ENCODE measurements around the gene RABL6.
"Not testable (repeated sequence)": the region's sequence is repeated elsewhere in the genome, so short reads cannot be mapped to it uniquely, and the experiment has no call there.

The RABL6 gene

DNA sequence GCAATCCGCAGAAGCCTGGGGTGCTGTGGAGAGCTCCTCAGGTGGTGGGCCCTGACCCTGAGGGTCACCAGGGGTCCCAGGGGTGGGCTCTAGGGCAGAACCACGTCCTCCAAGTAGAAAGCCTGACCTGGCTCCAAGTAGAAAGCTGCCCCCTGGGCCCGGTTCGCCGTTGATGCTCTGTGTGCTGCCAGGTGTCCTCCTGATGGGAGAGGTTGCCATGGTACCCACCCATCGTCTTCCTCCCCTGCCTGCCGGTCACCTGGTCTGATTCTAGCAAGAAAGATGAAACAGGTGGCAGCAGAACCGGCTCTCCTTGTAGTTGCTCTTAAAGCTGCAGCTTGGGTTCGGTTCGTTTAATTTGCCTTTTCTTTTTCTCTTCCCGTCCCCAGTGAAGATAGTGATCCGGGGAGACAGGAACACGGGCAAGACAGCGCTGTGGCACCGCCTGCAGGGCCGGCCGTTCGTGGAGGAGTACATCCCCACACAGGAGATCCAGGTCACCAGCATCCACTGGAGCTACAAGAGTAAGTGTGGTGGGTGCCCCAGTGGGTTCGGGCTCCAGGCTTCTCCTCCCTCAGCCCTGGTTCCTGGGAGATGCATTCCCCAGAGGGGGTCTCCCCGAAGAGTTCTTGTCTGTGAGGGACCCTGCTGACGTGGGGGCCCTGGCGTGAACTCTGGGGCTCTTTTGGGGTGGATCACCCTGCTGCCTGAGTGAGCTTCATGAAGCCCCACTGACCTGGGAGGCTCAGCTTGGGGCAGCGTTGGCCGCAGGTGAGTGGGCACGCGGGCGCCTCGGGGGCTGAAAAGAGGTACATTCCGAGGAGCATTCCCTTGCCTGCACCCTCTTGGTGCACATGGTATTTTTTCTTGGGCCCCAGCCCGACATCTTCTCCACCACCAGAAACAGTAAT lies 15.6 kb downstream of the RABL6 start:
- no peak for DNase-seq

DNA sequence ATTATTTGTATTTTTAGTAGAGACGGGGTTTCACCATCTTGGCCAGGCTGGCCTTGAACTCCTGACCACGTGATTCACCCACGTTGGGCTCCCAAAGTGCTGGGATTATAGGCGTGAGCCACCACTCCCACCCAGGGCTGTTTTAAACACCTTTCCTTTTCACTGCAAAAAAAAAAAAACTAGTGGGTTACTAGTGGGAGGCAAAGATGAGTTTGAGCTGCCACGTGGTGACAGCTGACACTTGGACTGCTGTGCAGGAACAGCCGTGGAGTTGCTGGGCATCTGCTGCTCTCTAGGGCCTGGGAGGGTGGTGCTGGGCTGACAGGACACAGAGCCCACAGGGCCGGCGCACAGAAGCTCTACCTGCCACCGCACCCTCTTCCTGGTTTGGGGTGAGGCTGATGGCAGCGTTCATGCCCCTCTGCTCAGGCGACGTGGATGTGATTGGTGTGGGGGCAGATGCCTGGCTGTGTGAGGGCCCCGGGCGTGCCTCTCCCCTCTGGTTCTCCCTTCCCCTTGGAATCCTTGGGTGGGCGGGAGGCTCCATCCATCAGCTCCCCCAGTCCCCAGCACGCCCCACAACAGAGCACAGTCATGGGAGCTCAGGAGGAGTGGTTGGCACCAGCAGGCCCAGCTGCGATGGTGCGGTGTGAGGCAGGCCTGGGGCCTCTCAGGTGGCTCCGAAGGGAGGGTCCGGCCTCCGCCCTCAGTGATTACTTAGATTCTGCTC lies 16.9 kb downstream of the RABL6 start:
- DNase-seq, result no peak

DNA sequence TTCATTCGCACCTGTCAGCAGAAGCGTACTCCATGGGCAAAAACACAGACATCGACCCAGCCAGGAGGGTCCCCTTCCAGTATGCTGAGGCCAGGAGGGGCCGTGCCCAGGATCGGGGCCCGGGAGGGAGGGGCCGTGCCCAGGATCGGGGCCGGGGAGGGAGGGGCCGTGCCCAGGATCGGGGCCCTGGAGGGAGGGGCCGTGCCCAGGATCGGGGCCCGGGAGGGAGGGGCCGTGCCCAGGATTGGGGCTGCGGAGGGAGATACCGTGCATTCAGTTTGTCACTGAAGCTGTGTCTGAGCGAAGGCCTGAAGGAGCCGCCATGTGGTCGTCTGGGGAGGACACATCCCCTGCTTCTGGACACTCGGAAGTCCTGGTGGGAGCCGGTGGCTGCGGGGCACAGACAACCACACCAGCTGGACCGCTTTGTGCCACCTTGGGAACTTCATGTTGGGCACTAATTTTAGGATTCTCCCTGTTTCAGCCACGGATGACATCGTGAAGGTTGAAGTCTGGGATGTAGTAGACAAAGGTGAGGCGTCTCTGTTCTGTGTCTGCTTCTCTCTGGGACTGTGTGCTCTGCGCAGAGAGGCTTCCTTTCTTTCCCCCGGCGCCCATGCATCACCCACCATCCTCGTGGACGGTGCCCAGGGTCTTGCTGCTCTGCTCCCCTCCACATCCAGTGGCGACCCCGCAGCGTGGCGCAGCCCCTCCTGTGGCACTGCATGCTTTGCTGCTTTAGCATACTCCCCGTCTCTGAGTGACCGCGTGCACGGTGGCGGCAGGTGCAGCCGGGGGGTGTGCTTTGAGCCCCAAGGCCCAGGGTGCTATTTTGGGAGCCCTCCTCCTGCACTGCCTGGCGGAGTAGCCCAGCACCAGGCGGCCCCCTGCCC lies 17.8 kb downstream of the RABL6 start:
- no peak for DNase-seq

DNA sequence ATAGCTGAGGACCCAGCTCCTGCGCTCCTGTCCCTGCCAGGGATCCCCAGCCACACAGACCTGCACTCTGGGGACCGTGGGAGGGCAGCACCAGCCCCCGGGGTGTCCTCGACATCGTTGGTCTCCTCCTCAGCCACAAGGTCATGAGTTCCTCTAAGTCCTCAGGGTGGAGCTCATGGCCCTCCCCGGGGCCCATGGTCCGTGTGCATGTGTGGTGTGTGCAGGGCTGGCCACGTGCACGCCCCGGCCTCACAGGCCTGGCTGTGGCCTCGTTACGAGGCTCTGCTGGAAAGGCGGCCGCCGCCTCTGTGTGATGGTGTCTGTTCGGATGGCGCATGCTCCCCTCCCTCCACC lies 18.4 kb downstream of the RABL6 start:
- no peak for DNase-seq

DNA sequence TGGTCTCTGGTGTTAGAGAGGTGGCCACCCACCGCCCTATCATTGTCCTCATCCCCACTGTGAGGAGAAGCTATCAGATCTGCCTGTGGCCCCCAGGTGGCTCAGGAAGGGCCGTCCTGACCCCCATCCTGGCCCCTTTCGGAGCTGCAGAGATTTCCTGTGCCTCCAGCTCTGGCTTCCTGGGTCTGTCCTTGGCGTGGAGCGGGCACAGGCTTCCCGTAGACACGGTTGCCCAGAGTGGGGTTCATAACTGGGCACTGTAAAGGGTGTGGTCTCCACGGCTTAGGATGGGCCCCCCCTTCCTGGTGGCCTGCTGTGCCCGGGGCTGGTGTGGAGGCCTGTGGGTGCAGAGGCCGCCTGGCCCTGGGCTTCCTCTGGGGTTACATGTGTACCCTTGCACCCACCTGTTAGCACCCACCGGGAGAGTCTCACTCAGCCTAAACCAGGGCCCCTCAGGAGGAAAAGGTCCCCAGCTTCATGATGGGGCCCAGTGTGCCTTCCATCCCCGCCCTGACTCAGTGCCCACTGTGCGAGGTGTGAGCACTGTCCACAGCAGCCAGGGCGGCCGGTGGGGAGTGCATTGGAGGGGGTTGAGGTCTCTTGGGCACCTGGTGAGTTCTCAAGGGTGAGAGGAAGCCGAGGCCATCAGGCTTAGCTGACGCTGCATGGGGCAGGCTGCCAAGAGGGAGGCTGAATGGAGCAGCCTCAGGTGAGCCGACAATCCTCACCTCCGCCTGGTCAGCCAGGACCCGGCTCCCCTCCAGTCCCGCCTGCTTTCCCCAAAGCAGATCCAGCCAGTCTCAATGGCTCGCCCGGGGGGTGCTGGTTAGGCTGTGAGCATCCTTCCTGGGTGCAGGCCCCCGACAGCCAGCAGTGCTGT lies 19.2 kb downstream of the RABL6 start:
- no peak for DNase-seq

DNA sequence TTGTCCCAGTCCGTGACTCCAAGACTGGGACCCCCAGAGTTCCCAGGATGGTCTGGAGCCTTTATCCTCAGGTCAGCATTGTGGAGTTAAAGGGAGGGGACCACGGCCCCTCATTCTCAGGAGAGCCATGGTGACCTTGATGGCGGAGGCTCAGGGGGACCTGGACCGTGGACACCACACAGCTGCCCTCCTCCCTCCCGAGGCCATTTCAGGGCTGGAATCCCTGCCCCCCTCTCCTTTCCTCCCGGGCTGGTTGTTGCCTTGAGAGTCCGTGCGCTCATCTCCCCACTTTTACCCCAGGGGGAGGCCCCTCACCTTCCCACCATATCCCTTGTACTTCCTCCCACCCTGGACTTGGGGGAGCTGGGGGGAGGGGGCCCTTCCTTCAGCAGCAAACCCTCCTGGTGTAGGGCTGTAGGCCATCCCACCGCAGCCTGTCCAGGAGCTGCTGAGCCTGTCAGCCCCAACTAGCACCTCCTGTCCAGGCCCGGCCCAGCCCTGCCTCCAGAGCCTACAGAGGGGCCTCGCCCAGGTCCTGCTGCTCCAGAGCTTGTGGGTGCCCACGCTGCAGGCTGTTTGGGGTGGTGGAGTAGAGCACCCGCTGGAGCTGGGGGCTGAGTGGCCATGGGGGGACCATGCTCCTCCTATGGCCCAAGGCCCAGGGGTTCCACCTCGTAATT lies 20.2 kb downstream of the RABL6 start:
- no peak for DNase-seq

DNA sequence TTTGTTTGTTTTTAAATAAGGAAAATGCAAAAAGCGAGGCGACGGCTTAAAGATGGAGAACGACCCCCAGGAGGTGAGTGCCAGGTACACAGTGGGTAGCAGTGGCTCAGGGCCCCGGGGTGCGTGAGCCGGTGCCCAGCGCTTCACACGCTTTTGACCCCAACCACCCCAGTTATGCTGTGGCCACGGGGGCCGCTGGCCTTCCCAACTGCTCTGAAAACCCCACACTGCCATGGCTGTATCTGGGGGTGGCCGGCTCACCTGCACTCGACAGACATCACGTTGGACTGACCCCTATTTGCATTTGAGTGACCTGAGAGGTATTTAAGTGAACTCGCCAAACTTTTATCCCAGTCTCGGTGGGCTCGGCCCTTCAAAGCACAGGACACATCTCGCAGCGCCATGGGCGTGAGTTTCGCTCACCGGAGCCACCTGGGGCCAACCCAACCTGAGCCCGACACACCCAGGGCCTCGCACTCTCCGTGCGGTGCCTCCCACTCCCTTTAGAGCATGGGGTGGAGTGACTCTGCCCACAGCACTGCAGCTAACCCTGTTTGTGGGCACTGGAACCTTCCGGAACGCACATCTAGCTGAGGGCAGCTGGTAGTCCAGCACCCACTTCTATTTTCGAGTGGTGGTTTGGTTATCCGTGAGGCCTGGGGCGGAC lies 20.9 kb downstream of the RABL6 start:
- DNase-seq, result no peak

DNA sequence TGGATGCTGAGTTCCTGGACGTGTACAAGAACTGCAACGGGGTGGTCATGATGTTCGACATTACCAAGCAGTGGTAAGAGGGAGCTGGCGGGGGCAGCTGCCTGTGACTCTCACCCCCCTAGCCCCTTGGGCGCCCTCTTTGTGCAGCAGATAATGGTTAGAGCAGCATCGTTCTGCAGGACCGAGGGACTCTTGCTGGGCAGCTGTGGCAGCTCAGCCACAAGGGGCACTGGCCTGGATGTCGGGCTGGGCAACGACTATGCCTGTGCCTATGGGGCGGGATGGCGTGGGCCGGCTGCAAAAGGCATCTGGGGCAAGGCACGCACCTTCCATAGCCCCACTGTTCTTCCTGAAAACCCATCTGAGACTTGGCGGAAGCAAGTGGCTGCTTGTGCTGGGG lies 21.7 kb downstream of the RABL6 start:
- no peak for DNase-seq

DNA sequence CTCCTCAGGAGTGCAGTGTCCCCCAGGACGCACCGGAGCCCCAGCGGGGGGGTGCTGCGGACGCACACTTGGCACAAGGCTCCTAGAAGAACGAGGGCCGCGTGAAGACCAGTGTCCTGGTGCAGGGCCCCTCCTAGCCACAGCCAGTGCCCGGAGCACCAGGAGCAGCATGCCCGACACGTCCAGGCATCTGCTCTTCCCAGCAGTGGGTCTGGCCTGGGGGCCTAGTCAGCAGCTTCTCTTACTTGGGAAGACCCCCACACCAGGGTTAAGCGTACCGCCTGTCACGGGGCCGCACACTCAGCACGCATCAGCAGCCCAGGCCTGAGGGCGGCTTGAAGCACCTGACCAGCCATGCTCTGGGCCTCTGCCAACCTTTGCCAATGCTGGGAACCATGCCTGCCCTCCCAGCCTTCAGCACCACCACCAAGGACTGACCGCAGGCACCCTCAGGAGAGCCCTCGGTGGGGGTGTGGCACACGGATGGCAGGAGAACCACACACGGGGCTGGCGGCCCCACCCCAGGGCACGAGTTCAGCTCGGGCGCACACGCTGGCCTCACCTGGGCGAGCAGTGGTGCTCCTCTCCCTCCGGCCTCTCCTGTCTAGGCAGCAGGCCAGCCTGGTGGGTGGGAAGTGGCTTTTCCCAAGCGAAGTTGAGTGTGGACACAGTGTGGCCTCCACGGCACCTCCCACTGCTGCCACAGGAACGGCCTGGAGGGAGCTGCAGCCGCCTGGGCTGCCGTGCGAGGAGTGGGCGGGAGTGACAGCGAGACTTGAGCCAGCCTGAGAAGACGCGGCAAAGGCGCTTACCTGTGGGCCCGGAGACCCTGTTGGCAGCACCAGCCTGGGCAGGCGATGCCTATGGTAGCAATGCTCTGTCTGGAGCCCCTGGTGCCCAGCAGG lies 22.5 kb downstream of the RABL6 start:
- DNase-seq, result no peak

DNA sequence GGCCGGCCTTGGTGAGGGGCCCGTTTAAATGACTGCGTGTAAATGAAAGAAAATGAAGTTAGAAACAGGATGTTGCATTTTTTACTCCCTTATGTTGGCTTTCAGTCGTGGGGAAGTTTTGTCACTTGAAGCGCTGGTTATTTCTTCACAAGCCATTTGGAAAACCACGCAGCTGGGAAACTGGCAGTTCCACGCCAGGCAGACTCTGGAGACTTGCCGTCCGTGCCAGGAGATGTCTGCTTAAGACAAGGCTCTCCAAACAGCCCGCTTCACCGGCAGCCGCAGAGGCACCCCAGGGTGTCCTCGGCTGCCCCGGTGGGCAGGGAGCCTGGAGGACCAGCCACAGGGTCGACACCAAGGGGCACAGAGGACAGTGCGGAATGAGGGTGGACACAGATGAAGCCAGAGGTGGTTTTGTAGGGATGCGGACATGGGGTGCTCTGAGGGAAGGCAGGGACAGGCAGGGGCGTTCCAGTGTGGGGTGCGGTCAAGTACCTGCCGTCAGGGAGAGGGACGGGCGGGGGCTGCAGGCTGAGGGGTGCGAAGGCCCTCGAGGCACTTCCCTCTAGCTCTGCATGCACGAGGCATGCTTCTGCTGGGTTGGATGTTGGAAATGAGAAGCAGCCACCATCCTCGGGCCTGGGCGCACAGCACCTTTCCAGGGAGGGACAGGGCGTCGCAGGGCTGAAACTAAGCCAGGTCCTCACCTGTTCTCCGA lies 23.4 kb downstream of the RABL6 start:
- no peak for DNase-seq

DNA sequence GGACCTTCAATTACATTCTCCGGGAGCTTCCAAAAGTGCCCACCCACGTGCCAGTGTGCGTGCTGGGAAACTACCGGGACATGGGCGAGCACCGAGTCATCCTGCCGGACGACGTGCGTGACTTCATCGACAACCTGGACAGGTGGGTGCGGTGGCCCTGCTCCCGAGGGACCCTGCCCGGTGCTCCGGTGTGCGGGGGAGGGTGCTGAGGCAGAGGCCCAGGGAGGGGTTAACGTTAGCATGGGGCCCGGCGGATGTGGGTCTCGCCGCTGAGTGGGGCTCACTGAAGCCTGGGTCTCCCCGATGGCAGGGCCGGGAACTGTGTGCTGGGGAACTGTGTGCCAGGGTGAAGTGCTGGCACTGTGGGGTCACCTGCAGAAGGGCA lies 24.0 kb downstream of the RABL6 start:
- DNase-seq, result no peak

DNA sequence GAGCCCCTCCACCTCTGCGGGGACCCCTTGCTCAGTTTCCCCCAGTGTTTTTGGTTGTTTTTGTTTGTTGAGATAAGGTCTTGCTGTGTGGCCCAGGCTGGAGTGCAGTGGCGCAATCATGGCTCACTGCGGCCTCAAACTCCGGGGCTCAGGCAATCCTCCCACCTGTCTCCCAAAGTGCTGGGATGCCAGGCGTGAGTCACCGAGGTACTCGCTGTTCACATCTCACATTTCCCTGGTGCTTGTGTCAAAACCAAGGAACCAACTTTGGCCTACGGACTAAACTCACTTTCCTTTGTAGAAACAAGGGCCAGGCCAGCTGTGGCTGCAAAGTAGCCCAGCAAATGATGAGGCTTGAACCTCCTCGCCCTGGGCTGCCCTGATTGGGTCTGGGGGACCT lies 24.8 kb downstream of the RABL6 start:
- no peak for DNase-seq

DNA sequence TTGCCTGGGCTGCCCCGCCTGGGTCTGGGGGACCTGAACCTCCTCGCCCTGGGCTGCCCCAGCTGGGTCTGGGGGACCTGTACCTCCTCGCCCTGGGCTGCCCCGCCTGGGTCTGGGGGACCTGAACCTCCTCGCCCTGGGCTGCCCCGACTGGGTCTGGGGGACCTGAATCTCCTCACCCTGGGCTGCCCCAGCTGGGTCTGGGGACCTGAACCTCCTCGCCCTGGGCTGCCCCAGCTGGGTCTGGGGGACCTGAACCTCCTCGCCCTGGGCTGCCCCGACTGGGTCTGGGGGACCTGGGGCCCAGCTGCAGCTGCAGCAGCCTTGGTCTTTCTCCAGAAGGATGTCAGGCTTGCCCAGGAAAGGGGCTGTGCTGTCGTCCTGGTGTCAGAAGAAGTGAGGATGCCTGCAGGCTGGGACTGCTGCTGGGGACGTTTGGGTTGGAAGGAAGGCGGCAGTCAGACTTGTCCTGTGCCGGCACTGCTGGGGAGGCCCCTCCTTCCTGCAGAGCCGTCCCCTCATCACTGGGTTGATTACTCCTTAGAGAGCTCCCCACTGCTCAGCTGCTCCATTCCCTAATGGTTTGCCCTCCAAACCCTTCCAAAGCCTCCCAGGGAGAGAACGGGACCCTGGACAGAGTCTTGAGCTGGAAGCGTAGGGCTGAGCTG lies 25.8 kb downstream of the RABL6 start:
- not testable (repeated sequence) for DNase-seq

DNA sequence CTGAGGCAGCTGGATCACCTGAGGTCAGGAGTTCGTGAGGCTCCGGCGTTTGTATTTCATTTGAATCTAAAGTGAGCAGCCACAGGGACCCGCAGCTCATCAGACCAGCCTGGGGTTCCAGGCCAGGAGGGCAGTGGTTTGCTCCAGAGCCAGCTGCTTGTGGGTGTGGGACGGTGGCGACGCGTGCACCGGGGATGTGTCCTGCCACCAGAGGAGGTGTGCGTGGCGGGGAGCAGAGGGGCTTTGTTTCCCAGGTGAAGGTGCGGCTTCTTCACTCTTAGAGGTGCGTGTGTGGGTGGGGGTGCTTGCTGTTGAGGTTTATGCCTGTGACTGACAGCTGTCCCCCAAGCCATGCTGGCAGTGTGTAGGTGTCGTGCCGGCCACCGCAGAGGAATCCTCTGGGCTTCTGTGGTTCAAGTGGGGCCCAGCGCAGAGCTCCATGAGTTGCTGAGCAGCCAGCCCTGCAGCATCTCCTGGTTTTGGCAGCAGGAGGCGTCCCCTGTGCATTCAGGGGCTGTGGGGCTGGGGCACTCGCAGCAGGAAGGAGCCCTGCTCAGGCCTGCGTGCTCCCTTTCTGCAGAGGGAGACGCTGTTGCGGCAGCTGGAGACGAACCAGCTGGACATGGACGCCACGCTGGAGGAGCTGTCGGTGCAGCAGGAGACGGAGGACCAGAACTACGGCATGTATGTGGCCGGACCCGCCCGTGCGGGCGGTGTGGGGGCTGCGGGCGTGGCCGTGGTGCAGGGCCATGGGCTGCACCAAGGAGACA lies 27.6 kb downstream of the RABL6 start:
- no peak for DNase-seq

DNA sequence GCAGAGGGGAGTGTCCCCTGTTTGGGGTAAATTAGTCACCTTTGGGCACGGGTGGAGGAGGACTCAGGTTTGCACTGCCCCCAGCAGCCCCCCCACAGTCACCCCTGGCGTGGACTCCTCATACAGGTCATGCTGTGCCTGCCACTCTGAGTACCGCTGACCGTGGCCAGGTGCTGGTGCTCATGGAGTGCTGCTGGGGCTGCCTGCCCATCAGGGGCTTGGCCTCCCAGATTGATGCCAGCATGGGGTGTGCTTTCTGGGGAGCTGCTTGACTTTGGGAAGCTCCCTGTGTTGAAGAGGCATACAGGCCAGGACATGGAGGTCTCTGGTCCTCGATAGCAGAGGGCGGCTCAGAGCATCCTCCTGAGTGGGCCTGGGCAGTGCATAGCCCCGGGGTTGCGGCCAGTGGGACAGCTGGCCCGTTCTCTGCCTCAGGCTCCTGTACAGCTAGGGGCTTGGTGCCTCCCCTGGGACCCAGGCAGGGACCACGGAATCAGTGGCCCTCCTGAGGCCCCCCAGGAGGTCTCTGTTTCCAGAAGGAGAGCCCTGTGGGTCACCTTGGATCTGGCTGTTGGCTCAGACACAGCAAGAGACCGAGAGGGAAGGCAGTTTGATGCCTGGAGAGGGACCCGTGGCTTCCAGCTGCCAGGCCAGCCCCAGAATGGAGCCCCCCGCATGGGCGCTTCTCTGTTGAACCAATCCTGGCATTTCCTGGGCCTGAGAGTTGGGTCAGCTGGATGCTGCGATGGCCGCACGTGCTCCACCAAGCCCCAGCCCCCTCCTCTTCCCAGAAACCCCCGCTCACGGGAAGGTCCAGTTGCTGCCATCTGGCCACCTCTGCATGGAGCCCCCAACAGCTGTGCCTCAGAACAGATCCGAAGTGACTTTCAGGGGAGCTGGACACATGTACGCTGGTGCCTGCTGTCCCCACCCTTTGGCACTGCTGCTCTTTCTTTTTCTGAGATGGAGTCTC lies 28.5 kb downstream of the RABL6 start:
- no peak for DNase-seq

DNA sequence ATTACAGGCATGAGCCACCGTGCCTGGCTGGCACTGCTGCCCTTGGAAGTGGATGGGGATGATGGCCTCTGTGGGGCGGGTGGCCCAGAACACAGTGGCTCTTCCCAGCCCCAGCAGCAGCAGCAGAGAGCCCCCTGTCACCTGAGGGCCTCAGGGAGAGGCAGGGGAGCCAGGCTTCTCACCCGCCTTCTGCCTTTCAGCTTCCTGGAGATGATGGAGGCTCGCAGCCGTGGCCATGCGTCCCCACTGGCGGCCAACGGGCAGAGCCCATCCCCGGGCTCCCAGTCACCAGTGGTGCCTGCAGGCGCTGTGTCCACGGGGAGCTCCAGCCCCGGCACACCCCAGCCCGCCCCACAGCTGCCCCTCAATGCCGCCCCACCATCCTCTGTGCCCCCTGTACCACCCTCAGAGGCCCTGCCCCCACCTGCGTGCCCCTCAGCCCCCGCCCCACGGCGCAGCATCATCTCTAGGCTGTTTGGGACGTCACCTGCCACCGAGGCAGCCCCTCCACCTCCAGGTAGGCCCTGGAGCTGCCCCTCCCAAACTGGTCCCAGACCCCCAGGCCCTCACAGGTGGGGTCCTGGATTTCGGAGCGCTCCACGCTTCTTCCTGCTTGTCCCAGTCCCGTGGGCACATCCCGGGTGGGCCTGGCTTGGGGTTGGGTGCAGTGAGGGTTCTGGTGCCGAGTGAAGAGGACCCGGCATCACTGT lies 29.6 kb downstream of the RABL6 start:
- no peak for DNase-seq
